Esophagus squamous epithelium (tissue), 5 donors: ENCODE data around the gene SATB1. TPM values are rescaled to one million over a fixed set of nuclear protein-coding genes. Genes with fewer than 3 reads are reported as not detected.

Experiments used
- DNase-seq: peaks from one replicate; lab custom pipeline; 2025; lab: John Stamatoyannopoulos, UW
- H3K27ac ChIP-seq, 4 donors: fragments of 200-600 bp; sonication (generic); one replicate each; pipeline ENCODE4 v1.5.1; 2016 to 2019; ENCODE audit warnings: mild to moderate bottlenecking in 1 of 4
- H3K27me3 ChIP-seq, 4 donors: fragments of 200-600 bp; sonication (generic); 1 replicate in 3 of 4; 2 replicates in 1 of 4; pipeline versions ENCODE4 v1.5.1 to v1.6.0; 2017 to 2021; ENCODE audit warnings: antibody characterized with exemption in 1 of 4
- H3K36me3 ChIP-seq, 3 donors: fragments of 200-600 bp; sonication (generic); one replicate each; pipeline ENCODE4 v1.5.1; 2016 to 2019
- H3K4me1 ChIP-seq, 3 donors: fragments of 200-600 bp; sonication (generic); one replicate each; pipeline ENCODE4 v1.5.1; 2017 to 2019
- H3K4me3 ChIP-seq, 4 donors: fragments of 200-600 bp; sonication (generic); 1 replicate in 3 of 4; 2 replicates in 1 of 4; pipeline ENCODE4 v1.5.1; 2016 to 2019; ENCODE audit warnings: mild to moderate bottlenecking in 2 of 4, moderate library complexity in 1 of 4
- H3K9me3 ChIP-seq, 3 donors: fragments of 200-600 bp; sonication (generic); one replicate each; pipeline ENCODE4 v1.5.1; 2016 to 2019
- POLR2A ChIP-seq, 4 donors: fragments of 450-650 bp; IDR thresholded peaks; one replicate each; pipeline ENCODE4 v1.6.1; 2017; ENCODE audit warnings: antibody characterized with exemption in 4 of 4, mild to moderate bottlenecking in 4 of 4, moderate library complexity in 3 of 4
- WGBS, 2 donors: methylation state at CpG; one replicate each; pipeline ENCODE4 v1.1.5; 2018; 5-methylcytosine and 5-hydroxymethylcytosine counted together
- intact Hi-C: fragments of 100-400 bp; cut with DNase I; formaldehyde crosslinking; loops from one replicate; pipeline ENCODE4 v1.15.0; 2022
- total RNA-seq, 4 donors: library from RNA; depleted of rRNA; stranded (reverse); fragments of >200 nt; gene quantifications; one replicate each; pipeline ENCODE4 v1.1.0, GENCODE V29; 2016
- TF ChIP-seq, protein P1 (sequence below), 6 experiments: fragments of 450-650 bp in 4 of 6; fragments of 200-600 bp in 2 of 6; sonication (generic) in 2 of 6; IDR thresholded peaks; one replicate each; pipeline ENCODE4 v1.5.1; 2016 to 2019; ENCODE audit warnings: antibody characterized with exemption in 6 of 6, mild to moderate bottlenecking in 4 of 6, moderate library complexity in 4 of 6
- donor health status: DM: yes; HTN: yes; CAD: no.

SATB1 gene
- total RNA-seq, 4 donors from 2014 or later, result 16.9 to 24.4 (median 20.0) TPM

DNA sequence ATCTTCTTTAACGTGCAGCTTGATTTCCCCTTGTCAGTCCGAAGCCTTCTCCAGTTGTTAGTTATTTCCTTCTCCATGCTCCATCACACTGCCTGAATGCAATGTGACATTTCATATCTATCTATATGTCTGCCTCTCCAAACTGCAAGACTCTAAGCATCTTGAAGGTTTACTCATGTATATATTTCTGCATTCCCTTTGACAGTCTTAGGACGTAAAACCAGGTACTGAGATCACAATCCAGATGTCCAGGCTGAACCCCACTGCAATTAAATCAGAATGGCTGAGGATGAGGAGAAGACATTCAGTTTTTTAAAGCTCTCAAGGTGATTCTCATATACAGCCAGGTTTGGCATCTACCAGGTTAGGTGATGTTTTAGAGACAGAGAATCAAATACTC lies 6.1 kb upstream of the SATB1 start:
- TF ChIP-seq, protein P1, sequence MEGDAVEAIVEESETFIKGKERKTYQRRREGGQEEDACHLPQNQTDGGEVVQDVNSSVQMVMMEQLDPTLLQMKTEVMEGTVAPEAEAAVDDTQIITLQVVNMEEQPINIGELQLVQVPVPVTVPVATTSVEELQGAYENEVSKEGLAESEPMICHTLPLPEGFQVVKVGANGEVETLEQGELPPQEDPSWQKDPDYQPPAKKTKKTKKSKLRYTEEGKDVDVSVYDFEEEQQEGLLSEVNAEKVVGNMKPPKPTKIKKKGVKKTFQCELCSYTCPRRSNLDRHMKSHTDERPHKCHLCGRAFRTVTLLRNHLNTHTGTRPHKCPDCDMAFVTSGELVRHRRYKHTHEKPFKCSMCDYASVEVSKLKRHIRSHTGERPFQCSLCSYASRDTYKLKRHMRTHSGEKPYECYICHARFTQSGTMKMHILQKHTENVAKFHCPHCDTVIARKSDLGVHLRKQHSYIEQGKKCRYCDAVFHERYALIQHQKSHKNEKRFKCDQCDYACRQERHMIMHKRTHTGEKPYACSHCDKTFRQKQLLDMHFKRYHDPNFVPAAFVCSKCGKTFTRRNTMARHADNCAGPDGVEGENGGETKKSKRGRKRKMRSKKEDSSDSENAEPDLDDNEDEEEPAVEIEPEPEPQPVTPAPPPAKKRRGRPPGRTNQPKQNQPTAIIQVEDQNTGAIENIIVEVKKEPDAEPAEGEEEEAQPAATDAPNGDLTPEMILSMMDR (IDR thresholded peaks at IDR 0.05), result no peak
- TF ChIP-seq POLR2A (IDR thresholded peaks at IDR 0.05), result no peak
- no peak overlapping the region for H3K4me3 ChIP-seq
- peaks cover 0 to 17% (median 3%) of the 10 kb centered on the region in 3 donors for H3K4me1 ChIP-seq
- no peaks in the 10 kb centered on the region for H3K9me3 ChIP-seq
- H3K36me3 ChIP-seq, result no peaks in the 10 kb centered on the region
- no peak for DNase-seq
- H3K27ac ChIP-seq, result no peak overlapping the region
- 73 to 78% methylated on average over 3 of the region's 3 CpGs for WGBS, 2 donors
- intact Hi-C loops, result no loop called here
- H3K27me3 ChIP-seq, result peaks cover 0 to 45% (median 0%) of the 10 kb centered on the region in 4 donors

DNA sequence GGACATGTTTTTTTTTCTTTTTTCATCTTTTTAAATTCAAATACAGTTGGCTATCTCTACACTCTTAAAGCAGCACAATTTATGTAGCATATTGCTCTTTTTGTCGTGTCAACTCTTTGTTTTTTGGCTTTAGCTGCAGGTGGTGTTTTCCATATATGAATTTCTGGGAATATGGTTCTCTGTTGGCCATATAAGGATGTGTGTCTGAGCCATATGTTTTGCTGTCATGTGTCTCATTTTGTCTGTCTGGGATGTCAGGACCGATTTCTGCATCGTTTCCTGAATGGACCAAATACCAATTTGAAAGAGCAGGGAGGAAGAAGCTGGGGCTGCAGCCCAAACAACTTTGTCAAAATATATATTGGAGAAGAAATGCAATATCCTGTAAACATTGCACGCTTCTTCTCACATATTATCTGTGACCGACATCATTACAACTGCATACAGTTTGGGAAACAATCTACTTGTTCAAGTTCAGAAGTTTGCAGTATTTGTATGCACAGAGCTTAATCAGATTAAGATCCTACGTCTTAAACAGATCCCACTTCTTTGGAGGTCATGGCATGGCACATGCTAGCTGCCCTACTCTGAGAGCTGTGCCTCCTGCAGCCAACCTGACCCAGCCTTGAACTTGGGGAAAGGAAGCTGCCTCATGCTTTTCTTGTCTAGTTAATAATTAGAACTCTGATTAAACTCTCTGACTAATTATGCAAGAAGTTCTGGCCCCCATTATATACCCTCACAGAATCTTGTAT lies 4.0 kb upstream of the SATB1 start:
- Histone ChIP-seq H3K27ac (no peak overlapping the region), H3K4me1 (peaks cover 0 to 23% (median 6%) of the 10 kb centered on the region in 3 donors), H3K27me3 (peaks cover 0 to 26% (median 0%) of the 10 kb centered on the region in 4 donors), H3K9me3 (no peaks in the 10 kb centered on the region), H3K4me3 (no peak overlapping the region), H3K36me3 (no peaks in the 10 kb centered on the region)
- no peak for TF ChIP-seq POLR2A (IDR thresholded peaks at IDR 0.05)
- TF ChIP-seq, protein P1 (IDR thresholded peaks at IDR 0.05), result no peak
- WGBS, 2 donors, result 49 to 66% methylated on average over 6 of the region's 6 CpGs
- no peak for DNase-seq
- intact Hi-C loops, result no loop called here

DNA sequence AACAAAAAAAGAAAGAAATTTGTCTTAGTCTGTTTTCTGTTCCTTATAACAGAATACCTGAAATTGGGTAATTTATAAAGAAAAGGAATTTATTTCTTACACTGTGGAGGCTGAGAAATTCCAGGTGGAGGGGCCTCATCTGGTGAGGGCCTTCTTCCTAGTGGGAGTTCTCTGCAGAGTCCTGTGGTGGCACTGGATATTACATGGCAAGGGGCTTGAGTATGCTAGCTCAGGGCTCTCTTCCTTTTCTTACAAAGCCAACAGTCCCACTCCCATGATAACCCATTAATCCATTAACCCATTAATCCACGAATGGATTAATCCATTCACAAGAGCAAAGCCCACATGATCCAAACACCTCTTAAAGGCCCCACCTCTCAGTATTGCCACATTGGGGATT lies 2.9 kb upstream of the SATB1 start:
- no peak for TF ChIP-seq POLR2A (IDR thresholded peaks at IDR 0.05)
- TF ChIP-seq, protein P1 (IDR thresholded peaks at IDR 0.05), result no peak
- peaks cover 0 to 27% (median 7%) of the 10 kb centered on the region in 3 donors for H3K4me1 ChIP-seq
- H3K27ac ChIP-seq, result no peak overlapping the region
- H3K36me3 ChIP-seq, result no peaks in the 10 kb centered on the region
- no peak for DNase-seq
- H3K9me3 ChIP-seq, result no peaks in the 10 kb centered on the region
- no peak overlapping the region for H3K4me3 ChIP-seq
- intact Hi-C loops, result no loop called here
- WGBS, 2 donors, result 17 to 67% methylated on average over 1 of the region's 1 CpG
- H3K27me3 ChIP-seq, result peaks cover 0 to 17% (median 0%) of the 10 kb centered on the region in 4 donors

DNA sequence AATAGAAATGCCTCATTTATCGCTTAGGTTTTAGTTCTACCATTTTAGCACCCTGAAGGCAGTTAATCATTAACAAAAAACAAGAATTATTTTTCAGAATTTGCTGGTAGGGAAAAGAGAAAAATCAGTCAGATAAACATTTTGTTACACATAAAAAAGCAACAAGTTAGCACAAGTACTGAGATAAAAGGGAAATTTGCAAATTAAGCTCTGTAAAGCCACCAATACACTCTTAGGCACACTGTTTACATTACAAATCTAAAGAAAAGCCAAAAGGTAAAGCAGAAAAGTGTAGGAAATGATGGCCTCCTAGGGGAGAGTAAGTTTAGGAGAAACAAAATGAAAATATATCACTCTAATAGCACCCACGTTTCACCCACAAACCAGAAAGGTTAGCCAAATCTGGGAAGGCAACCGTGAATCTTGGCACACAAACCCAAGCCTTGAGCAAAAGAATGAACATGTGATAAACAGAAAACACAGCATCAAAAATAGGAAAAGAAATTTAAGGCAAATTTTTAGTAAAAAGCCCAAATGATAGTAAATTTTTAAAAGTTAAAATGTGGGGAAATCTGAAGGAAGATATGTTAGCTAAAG lies 1.6 kb upstream of the SATB1 start:
- intact Hi-C loops, result no loop called here
- Histone ChIP-seq H3K36me3 (no peaks in the 10 kb centered on the region), H3K27ac (peak overlapping the region in 1 of 4 donors; percentile 90), H3K4me1 (peaks cover 0 to 37% (median 15%) of the 10 kb centered on the region in 3 donors), H3K27me3 (peaks cover 0 to 5% (median 0%) of the 10 kb centered on the region in 4 donors), H3K9me3 (no peaks in the 10 kb centered on the region), H3K4me3 (no peak overlapping the region)
- no peak for TF ChIP-seq POLR2A (IDR thresholded peaks at IDR 0.05)
- TF ChIP-seq, protein P1 (IDR thresholded peaks at IDR 0.05), result no peak
- DNase-seq, result no peak
- 40 to 41% methylated on average over 3 of the region's 3 CpGs for WGBS, 2 donors

DNA sequence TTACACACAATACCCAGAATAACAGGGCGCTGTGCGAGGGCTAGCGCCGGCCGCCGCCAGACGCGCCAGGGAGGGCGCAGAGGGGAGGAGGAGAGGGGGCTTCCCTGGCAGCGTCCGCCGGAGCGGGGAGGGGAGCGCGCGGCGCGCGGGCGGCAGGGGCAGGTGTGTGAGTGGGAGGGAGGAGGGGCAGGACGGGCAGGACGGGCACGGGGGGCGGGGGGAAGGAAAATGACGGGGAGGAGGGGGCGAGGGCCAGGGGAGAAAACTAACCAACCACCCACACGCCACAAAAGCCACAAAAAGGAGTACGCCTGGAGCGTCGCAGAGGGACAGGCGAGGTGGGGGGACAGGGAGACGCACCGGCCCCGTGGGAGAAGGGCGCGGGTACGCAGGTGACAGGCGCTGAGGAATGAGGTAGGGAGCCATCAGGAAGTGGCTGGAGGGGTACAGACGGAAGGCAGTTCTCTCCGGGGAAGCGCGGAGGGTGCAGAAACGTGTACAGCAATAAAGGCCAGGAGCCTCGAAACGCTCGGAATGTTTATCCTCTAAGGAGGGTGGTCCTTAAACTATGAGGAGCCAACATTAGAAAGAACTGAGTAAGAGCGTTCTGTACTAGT lies 610 bp upstream of the SATB1 start:
- 0 to 1% methylated on average over 24 to 28 of the region's 47 CpGs for WGBS, 2 donors
- Histone ChIP-seq H3K36me3 (no peaks in the 10 kb centered on the region), H3K27ac (peak overlapping the region; percentile 87 to 91 (median 89)), H3K27me3 (no peaks in the 10 kb centered on the region), H3K4me3 (peak overlapping the region; percentile 81 to 97 (median 90)), H3K9me3 (no peaks in the 10 kb centered on the region), H3K4me1 (peaks cover 0 to 37% (median 15%) of the 10 kb centered on the region in 3 donors)
- intact Hi-C loops, result no loop called here
- no peak for DNase-seq
- TF ChIP-seq, protein P1 (IDR thresholded peaks at IDR 0.05), result no peak
- TF ChIP-seq POLR2A (IDR thresholded peaks at IDR 0.05), result no peak
